GM18861 (cell line): Measurements from ENCODE around the gene TM2D1.
"Not testable (repeated sequence)": the region's sequence is repeated elsewhere in the genome, so short reads cannot be mapped to it uniquely, and the experiment has no call there.

Experiments used
- ATAC-seq: cut with Tn5 transposase; IDR thresholded peaks from one replicate; pipeline ENCODE4 v1.9.1; 2021; ENCODE audit not compliant: unreplicated experiment

Gene TM2D1

DNA sequence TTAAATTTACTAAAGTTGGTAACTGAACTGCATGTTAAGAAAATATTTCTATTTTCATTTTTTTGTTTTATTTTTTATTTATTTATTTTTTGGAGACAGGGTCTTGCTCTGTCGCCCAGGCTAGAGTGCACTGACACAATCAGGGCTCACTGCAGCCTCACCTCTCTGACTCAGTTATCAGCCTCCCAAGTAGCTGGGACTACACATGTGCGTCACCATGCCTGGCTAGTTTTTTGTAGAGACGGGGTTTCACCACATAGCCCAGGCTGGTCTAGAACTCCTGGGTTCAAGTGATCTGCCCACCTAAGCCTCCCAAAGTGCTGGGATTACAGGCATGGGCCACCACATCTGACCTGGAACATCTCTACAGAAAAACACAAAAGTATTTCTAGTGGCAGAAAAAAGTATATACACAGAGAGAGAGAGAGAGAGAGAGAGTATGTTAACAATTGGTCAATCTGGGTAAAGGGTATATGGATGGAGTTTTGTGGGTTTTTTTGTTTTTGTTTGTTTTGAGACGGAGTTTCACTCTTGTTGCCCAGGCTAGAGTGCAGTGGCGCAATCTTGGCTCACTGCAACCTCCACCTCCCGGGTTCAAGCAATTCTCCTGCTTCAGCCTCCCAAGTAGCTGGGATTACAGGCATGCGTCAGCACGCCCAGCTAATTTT is 5.8 kb downstream of the TM2D1 start:
- ATAC-seq, result not testable (repeated sequence)

DNA sequence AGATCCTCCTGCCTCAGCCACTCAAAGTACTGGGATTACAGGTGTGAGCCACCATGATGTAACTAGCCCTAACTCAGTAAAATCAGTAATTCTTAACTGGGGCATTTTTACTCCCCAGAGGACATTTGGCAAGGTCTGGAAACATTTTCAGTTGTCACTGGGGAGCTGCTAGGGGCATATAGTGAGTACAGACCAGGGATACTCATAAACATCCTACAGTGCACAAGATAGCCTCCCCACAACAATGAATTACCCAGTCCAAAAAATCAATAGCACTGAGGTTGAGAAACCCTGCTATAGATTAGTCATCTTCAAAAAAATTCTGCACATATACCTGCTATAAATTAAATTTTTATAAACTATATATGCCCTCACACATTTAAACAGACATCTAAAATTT is 13.0 kb downstream of the TM2D1 start:
- no peak for ATAC-seq

DNA sequence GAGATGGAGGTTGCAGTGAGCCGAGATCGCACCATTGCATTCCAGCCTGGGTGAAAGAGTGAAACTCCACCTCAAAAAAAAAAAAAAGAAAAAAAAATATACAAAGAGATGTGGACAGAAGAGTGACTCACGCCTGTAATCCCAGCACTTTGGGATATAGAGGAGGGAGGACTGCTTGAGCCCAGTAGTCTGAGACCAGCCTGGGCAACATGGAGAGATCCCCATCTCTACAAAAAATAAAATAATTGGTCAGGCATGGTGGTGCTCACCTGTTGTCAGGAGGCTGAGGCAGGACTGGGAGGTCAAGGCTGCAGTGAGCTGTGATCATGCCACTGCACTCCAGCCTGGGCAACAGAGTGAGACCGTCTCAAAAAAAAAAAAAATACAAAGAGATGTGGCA is 13.7 kb downstream of the TM2D1 start:
- ATAC-seq, result not testable (repeated sequence)

DNA sequence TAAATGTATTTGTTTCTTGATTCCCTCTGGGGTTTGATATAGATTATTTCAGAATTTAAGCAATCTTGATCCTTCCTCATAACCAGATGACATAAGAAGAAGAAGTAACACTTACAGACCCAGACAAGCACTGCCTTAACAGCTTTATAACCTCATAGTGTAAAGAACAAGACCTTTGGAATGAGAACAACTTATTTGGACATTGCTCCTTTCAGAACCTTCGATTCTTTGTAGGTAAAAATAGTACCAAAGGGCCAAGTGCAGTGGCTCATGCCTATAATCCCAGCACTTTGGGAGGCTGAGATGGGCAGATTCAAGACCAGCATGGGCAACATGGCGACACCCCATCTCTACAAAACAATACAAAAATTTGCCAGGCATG is 15.0 kb downstream of the TM2D1 start:
- ATAC-seq, result no peak

DNA sequence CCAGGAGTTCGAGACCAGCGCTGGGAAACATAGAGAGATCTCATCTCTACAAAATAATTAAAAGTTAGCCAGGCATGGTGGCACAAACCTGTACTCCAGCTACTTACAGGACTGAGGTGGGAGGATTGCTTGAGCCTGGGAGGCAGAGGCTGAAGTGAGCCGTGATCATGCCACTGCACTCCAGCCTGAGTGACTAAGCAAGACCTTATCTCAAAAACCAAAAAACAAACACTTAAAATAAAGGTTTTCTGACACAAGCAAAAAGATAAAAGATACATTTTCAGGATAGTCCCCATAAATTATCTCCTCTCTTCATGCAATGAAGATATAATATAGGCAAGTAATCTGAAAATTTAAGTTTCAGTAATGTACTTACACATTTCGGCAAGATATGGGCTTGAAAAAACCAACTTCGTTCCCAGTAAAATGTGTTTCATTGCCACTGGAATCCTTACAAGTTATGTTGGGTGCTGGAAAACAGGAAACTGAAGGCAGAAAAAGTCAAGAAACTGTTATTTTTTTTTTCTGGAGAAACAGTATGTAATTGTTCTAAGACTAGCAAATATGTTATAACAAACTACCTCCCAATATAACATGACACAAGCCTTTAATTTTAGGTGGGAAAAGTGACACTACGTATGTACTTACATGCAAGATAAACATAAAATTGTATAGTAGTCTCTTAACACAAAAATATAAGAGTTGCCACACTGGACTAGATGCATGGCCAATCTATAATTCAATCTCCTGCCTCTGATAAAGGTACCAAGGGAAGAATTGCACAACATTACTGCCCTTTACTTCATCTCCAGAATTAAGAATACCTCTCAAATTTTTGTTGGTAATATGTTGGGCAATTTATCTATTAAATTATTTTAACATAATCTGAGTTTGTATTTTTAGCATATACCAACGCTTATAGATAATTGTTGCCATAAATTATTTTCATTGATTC is 15.7 kb downstream of the TM2D1 start:
- no peak for ATAC-seq

DNA sequence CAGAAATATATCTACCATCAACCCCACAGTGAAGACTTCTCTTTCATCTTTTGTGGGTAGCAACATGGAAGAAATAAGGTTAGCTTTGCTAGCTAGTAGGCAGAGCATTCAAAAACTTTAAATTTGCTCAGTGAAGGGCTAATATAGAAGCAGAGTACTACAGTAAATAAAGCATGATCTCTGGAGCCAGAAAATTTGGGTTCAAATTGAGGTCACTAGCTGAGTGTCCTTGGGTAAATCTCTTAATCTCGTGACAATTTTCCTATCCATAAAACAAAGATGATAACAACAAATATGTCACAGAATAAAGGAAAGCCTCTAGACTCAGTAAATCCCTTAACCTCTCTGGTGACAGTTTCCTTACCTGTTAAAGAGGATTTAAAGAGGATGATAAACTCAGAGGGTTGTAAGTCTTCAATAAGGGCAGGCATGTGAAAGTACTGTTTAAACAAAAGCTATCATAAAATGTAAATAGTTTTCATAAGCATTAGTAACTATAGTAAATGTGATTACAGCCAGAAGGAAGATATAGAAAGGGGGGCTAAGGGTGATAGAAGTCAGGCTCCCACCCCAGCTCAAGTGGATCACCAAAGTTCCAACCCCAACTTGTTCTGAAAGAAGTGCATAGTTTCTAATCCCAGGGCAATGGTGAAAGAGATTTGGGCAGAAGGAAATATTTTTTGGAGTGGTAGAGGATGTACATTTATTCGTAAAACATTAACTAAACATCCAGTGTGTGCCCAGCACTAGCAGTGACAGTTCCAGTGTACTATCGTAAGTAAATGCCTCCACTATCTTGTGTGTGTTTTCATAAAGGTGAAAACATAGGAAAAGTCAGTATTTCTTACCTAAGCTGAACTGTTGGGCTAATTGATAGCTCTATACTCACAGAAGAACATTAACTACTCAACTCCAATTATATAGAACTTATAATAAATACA is 24.8 kb downstream of the TM2D1 start:
- no peak for ATAC-seq

DNA sequence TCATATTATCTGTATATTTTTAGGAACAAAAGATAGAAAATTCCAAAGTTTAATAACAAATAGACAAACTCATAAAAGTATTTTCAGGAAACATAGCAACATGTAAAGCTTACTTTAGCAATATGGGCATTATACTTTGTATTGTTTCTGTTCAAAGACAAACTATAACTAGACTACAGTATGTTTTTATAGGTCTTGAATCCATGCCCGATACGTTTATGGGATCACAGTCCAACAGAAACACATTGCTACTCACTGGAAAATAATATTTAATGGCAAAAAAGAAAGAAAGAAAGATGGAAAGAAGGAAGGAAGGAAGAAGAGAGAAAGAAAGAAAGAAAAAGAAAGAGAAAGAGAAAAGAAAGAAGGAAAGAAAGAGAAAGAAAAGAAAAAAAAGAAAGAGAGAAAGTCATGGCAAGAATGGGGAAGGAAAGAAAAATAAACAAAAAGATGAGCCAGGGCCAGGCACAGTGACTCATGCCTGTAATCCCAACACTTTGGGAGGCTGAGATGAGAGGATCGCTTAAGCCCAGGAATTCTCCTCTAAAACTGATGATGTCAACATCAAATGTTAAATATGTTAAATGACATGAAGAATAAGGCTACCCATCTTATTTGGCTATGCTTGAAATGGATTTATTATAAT is 32.7 kb downstream of the TM2D1 start:
- ATAC-seq, result no peak

DNA sequence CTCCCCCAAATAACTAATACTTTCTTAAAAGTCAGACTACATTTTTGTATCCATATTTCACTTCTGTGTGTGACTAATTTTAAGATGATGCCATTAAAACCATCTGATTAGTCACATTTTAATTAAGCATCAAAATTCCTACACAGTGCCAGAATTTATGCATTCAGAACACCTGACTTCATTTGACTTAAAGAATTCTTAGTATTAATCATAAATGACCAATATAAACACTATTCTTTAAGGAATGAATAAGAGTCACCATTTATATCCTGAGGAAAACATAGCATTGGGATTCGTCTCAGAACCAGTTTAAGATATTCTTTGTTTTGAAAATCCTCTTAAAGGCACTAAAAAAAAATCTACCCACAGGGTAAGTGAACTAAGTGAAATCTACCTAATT is 37.0 kb downstream of the TM2D1 start:
- ATAC-seq, result no peak

DNA sequence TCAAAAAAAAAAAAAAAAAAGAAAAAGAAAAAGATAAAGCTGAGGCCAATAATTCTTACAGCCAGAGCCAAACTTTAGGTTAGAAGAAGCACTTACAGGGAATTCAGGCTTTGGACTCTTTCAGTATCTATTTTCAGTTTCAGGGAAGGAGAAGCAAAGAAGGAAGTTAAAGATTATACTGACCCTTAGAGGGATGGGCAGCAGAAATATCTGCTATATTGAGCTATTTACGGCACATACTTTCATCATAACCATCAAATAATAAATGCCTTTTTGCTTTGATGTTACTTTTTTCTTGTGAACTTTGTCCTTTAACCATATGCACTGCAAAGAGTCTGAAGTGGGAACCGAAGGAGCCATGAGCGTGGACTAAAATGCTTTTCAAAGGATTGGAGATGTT is 42.0 kb downstream of the TM2D1 start:
- no peak for ATAC-seq

DNA sequence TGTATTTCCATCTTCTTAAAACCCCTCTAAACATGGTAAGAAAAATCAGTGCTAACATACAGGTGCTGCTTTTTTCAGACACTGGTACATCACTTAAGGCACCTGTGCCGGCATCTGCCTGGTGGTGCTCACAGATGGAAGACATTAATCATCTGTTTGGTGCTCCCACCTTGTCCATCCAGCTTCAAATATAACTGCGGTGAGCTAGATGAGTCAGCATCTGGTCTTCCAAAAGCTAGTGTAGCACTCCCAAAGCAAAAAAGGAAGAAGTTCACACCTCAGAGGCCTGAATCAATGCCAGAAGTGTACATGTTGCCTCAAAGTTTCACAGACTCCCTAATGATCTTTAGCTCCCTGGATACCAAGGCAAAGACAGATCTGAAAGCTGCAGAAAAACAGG is 44.4 kb downstream of the TM2D1 start:
- no peak for ATAC-seq

DNA sequence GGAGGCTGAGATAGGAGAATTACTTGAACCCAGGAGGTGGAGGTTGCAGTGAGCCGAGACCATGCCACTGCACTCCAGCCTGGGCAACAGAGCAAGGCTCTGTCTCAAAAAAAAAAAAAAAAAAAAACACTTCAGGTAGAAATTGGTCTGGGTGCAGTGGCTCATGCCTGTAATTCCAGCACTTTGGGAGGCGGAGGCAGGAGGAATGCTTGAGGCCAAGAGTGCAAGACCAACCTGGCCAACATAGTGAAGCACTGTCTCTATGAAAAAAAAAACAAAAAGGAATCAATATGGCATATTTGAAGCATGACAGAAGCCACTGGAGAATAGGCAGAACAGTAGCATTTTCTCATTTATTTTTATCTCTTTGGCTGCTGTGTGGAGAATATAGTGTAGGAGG is 48.1 kb downstream of the TM2D1 start:
- not testable (repeated sequence) for ATAC-seq

DNA sequence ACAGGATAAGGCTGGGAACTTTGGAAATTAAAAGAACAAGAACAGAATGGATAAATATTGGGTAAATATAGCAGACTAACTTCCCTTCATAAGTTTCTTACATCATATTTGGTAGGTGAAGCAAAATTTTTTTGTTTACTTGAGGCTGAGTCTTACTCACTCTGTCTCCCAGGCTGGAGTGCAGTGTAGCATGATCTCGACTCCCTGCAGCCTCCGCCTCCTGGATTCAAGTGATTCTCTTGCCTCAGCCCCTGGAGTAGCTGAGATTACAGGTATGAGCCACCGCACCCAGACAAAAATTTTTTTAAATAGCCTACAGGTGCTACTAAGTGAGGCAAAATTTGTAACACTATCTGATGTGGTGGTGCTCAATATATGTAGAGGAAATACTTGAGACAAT is 50.7 kb downstream of the TM2D1 start:
- ATAC-seq, result no peak

DNA sequence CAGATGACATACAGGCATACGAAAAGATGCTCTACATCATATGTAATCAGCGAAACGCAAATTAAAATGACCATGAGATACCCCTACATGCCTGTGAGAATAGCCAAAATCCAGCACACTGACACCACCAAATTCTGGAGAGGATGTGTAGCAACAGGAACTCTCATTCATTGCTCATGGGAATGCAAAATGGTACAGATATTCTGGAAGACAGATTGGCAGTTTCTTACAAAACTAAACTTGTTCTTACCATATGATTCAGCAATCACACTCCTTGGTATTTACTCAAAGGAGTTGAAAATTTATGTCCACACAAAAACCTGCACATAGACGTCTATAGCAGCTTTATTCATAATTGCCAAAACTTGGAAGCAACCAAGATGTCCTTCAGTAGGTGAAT is 52.6 kb downstream of the TM2D1 start:
- ATAC-seq, result no peak

DNA sequence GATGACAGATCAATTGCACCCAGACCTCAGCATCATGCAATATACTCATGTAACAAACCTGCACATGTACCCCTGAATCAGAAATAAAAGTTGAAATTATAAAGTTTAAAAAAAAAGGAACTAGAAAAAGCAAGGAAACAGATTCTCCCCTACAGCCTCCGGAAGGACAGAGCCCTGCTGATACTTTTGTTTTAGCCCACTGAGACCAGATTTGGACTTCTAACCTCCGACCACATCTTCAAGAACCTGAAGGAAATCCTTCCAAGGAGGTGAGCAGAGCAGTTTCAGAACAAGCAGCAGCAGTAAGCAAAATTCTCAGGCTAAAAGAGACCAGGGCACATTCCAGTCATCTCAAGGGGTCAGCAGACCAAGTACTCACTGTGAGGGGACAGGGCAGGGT is 54.5 kb downstream of the TM2D1 start:
- no peak for ATAC-seq

DNA sequence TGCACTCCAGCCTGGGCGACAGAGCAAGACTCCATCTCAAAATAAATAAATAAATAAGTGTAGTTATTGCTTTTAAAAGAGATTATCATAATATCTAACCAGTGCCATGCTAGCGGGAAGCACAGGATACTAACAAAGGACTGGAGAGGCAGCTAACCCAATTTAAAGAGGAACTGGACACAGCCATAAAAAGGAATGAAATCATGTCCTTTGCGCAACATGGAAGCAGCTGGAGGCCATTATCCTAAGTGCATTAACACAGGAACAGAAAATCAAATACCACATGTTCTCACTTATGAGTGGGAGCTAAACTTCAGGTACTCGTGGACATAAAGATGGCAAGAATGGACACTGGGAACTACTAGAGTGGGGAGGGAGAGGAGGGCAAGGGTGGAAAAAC is 54.9 kb downstream of the TM2D1 start:
- no peak for ATAC-seq

DNA sequence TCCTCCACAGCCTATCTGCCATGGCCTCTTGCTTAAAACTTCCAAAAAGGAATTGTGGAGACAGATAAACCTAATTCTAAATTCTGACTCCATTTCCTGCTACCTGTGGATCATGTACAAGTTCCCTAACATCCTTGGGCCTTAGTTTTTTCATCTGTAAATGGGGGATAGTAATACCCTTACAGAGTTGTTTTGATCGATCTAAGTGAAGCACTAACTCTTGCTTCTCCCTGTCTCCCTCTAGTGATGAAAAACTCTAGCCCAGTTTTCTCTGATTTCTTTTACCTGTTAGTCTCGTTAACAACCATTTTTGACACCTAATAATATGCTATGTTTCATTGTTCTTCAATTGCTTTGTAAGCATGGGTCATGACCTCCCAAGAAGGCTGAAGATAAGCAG is 65.9 kb downstream of the TM2D1 start:
- ATAC-seq, result no peak

DNA sequence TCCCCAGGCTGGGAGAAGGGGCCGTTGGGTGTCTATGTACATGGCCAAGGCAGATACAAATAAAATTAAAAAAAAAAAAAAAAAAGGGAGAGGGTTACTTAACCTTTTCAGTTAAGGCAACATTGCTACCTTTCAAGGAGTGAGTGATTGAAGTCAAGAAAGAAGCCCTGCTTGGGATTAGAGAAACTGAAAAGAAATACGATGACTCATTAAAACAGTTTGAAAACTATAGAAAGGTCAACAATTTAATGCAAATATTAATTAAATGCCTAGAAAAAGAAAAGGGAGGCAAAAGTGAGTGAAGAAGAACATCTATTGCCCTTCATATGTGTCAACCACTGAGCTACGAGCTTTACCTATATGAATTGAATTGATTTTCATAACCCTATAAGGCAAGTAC is 69.5 kb downstream of the TM2D1 start:
- ATAC-seq, result no peak

DNA sequence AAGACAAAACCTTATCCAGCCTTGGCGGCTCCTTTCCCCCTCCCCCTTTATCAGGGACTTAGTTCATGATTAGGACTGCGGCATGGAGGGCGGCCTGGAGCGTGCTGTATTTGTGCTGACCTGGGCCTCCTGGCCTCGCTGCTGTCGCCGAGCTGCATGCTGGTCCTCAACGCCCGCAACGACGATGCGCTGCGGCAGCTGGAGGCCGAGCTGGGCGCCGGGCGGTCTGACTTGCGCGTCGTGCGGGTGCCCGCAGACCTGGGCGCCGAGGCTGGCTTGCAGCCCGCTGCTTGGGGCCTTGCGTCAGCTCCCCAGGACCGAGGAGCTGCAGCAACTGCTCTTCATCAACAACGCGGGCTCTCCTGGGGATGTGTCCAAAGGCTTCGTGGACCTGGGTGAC is 70.9 kb downstream of the TM2D1 start:
- no peak for ATAC-seq

DNA sequence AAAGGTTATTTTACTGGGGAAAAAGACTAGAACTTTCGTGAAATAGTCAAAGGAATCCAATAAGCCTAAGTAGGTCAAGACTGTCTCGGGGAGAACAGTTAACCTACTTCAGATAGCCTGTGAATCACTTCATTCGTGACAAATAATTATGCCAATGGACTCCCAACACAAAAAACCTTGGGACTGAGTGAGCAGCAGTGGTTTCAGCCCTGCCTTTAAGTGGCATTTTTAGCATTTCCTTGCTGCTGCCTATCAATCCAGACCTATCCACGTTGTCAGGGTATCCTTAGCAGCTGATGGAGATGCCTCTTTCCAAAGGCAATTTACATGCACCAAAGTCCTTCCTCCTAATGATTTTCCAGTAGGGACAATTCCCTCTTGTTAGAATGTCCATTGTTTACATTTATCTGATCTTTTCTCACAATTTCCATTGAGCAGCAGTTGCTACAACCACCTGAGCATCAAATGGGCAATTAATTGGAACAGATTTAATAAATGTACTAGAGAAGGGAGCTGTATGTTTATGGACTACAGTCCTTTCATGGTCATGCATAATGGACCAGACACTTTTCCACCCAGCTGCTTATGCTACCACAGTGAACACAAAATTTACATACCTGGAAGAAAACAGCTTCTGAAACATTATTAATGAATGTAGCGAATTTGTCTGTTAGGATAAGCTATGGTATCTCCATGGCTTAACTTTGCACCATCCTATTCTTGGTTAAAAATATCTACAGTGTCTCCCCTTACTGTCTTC is 75.8 kb downstream of the TM2D1 start:
- no peak for ATAC-seq

DNA sequence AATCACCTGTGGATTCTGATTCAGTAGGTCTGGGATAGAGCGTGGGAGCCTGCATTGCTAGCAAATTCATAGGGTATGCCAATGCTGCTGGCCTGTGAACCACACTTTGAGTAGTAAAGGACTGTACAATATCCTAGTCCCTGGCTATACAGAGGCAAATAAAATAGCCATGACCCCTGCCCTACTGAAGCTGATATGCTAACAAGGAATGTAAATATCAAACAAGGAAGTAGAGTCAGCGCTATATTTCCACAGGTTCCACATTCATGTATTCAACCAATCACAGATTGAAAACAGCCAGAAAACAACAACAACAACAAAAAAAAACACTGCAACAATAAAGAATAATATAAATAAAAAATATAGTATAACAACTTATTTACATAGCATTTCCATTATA is 77.8 kb downstream of the TM2D1 start:
- no peak for ATAC-seq
